ENCODE measurements around the gene GDPD2. TPM values are rescaled to one million over a fixed set of nuclear protein-coding genes. Genes with fewer than 3 reads are reported as not detected.
A peak's percentile ranks its signal among the peaks of the same experiment; 100 is the strongest.

The GDPD2 gene
- total RNA-seq, 1 donor from 2014 or later = not detected

DNA sequence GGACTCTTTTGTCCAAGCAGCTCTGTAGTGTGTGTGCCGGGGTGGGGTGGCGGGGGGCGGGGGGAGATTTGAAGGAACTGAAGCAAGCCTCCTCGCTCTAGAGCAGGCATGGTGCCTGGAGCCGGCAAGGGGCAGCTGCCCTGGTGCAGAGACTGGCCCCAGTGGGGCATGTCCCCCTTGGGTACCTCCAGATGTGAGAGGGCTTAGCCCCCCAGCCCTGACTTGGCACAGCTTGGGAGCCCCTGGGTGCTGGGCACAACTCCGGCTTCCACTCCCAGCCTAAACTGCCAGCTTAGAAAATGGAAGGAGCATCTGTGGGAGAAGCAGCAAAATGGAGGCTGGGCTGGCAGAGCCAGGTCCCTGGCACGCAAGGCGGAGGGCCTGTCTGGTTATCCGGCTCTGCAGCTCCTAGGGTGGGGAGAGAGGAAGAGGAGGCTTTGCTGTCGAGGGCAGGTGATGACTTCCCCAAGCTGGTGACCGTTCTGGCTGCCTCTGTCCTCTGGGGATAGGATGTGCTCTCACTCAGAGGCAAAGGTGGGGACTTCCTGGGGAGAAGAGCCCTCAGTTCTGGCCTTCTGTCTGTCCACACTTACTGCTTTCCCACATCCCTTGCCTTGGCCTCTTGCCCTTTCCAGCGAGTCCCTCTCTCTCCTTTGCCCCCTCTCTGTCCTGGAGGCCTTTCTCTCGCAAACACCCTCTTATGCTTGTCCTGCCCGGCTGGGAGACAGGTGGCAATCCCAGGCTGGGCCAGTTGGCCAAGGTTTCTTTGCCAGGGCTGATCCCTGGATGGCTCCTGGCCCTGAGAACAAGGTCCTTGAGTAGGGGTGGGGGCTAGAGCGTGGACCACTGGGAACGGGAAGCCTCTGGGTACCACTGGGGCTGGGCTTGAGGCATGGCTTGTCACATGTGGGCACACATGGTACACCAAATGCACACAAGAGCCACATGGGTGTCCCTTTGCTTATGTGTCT is 23.6 kb downstream of the GDPD2 start:
- no peak for DNase-seq (ENCODE audit: low read depth)
- Histone ChIP-seq H3K27me3 (ENCODE audit: control insufficient read depth, insufficient read depth, low read length) (peaks cover 28% of the 10 kb centered on the region), H3K4me3 (ENCODE audit: low read depth, low read length) (no peak overlapping the region), H3K36me3 (ENCODE audit: control insufficient read depth, insufficient read depth, low read length) (no peaks in the 10 kb centered on the region)
- TF ChIP-seq CTCF (IDR thresholded peaks at IDR 0.05; ENCODE audit: insufficient read depth, low read length, poor library complexity, severe bottlenecking) = no peak

GRCh38 chrX:70449457-70449966 is 26.4 kb downstream of the GDPD2 start:
- no peak for DNase-seq (ENCODE audit: low read depth)
- TF ChIP-seq CTCF (IDR thresholded peaks at IDR 0.05; ENCODE audit: insufficient read depth, low read length, poor library complexity, severe bottlenecking) = no peak
- Histone ChIP-seq H3K27me3 (ENCODE audit: control insufficient read depth, insufficient read depth, low read length) (peaks cover 23% of the 10 kb centered on the region), H3K4me3 (ENCODE audit: low read depth, low read length) (no peak overlapping the region), H3K36me3 (ENCODE audit: control insufficient read depth, insufficient read depth, low read length) (no peaks in the 10 kb centered on the region)

- DNase-seq (ENCODE audit: low read depth) = no peak
- Histone ChIP-seq H3K36me3 (ENCODE audit: control insufficient read depth, insufficient read depth, low read length) (no peaks in the 10 kb centered on the region), H3K27me3 (ENCODE audit: control insufficient read depth, insufficient read depth, low read length) (no peaks in the 10 kb centered on the region), H3K4me3 (ENCODE audit: low read depth, low read length) (peak overlapping the region; percentile 46)
- TF ChIP-seq CTCF (IDR thresholded peaks at IDR 0.05; ENCODE audit: insufficient read depth, low read length, poor library complexity, severe bottlenecking) = peak; percentile 75
These were observed 29.1 kb downstream of the GDPD2 start for GRCh38 chrX:70452143-70452733.

- no peak for DNase-seq (ENCODE audit: low read depth)
- TF ChIP-seq CTCF (IDR thresholded peaks at IDR 0.05; ENCODE audit: insufficient read depth, low read length, poor library complexity, severe bottlenecking) = no peak
- no peak overlapping the region for H3K4me3 ChIP-seq (ENCODE audit: low read depth, low read length)
- no peaks in the 10 kb centered on the region for H3K36me3 ChIP-seq (ENCODE audit: control insufficient read depth, insufficient read depth, low read length)
- H3K27me3 ChIP-seq (ENCODE audit: control insufficient read depth, insufficient read depth, low read length) = no peaks in the 10 kb centered on the region
These were observed 30.0 kb downstream of the GDPD2 start for GRCh38 chrX:70453024-70453618.

DNA sequence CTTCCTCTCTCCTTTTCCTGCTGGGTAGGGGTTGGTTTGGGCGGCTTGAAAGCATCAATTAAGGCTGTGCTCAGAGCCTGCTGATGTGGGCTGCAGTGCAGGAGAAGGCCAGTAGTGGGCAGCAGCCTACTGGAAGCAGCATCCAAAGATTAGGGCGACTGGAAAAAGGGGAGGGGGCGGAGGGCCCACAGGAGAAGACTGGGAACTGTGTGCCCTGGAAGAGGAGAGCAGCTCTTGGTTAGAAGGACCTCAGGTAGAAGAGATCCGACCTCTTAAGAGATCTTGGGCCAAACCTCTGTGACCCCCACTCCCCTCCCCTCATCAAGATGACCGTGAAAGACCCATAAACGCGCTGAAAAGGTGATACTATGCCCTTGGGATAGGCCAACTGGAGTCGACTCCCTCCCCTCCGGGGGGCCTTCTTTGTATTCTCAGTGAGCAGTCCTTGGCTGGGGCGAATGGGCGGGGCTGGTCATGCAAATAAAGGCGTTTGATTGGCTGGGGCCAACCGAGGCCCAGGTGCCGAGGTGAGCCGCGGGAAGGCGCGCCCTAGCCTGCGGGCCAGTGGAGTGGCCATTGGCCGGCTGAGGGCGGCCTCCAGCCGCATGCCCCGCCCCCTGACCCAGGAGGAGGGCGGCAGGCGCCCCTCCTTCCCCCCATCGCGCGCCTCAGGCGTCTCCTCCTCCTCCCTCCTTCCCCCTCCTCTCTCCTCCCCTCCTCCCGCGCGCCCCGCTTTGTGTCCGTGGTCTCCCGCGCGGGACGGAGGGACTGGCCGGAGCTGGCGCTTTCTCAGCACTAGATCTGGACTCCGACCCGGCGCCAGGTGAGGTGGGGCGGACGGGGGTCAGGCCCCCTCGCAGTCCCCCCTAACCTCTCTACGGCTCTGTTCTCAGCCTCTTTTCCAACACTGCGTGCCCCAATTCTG is 31.6 kb downstream of the GDPD2 start:
- H3K27me3 ChIP-seq (ENCODE audit: control insufficient read depth, insufficient read depth, low read length) = no peaks in the 10 kb centered on the region
- TF ChIP-seq CTCF (IDR thresholded peaks at IDR 0.05; ENCODE audit: insufficient read depth, low read length, poor library complexity, severe bottlenecking) = peak; percentile 93
- peak overlapping the region; percentile 61 for H3K4me3 ChIP-seq (ENCODE audit: low read depth, low read length)
- no peaks in the 10 kb centered on the region for H3K36me3 ChIP-seq (ENCODE audit: control insufficient read depth, insufficient read depth, low read length)
- DNase-seq (ENCODE audit: low read depth) = peak; percentile 59
